Measurements from ENCODE around the gene GTF2A1.

The GTF2A1 gene

DNA sequence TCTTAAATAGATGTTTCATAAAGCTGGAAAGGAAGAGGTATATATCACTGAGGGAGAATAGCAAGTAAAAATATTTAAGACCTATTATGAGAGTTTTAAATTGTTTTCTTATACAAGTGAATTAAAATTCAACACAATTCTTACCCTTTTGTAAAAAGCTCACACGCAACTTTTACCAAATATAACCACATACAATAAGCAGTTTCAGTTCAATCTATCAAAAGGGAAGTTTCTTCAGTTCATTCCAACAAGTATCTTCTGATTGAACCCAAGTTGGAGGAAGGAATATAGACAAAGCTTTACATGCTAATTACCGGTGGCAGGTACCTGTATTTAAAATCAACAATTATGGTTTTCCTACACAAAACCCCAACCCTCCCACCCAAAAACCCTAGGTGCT is 41.1 kb downstream of the GTF2A1 start:
- in situ Hi-C loops (cut with HindIII; ENCODE audit: low sequenced_read_pairs), result no loop called here

DNA sequence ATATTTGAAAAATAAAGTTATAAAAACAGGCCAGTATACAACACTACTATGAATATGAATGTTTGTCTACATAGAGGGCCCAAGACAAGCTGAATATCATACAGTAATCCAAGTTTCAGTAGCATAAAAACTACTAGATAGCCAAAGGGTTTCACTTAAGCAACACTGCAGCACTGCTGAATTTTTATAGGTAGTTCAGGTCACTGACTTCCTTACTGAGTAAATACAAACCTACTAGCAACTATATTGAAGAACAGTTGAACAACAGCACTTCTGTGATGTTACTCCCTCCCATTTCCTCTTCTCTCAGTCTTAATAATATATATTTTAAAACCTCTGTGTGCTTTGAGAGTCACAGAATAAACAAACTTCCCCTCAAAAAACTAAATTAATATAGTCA is 42.7 kb downstream of the GTF2A1 start:
- in situ Hi-C loops (cut with HindIII; ENCODE audit: low sequenced_read_pairs), result no loop called here

DNA sequence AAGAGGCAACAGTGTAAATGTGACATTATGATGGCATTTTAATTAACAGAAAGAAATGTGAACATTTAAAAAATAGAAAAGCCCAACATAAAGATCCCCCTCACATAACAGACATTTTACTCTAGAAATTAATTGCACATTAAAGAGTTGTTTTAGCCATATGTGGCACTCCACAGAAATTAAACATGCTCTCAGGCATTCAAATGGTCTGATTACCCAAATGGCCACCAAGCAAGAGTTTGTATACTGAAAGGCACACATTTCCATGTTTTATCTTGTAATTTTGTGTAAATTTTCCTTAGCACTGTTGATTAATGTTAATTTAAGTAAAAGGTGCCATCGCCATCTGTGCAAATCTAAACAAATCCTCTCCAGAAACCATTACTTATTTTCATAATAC is 43.5 kb downstream of the GTF2A1 start:
- in situ Hi-C loops (cut with HindIII; ENCODE audit: low sequenced_read_pairs), result no loop called here

DNA sequence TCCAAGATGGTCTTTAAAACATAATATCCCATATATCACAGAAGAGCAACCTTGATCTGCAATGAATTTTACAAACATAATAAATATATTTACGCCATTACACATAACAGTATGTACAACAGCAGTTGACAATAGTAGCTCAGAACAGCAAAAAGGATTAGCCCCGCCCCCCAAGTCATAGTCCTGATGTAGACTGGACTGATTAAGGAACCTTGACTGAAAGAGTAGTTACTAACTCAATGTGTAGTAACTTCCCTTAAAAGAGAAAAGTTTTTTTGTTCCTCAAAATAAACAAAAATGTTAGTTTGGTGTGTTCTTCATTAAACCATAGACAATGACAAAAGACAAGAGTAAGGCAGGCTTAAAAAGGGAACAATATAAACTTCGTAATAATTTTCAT is 44.5 kb downstream of the GTF2A1 start:
- in situ Hi-C loops (cut with HindIII; ENCODE audit: low sequenced_read_pairs), result no loop called here

DNA sequence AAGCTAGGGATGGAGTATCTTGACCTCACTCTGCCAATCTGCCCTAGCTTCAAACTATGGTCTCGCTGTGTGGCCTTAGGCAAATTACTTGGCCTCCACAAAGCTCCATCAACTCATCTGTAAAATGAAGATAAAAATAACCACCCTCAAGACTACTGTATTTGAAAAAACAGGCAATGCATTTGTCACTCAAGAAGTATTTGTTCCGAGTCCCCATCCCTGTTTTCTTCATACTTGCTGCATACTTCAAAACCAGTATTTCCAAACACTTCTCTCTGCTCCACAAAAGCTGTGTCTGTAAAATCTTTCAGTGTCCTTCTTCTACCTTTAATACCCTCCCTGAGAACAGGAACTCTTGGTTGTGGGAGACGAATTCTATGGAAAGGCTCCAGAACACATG is 47.9 kb downstream of the GTF2A1 start:
- in situ Hi-C loops (cut with HindIII; ENCODE audit: low sequenced_read_pairs), result no loop called here

GRCh38 chr14:81172353-81172752 is 48.4 kb downstream of the GTF2A1 start:
- in situ Hi-C loops (cut with HindIII; ENCODE audit: low sequenced_read_pairs), result no loop called here

DNA sequence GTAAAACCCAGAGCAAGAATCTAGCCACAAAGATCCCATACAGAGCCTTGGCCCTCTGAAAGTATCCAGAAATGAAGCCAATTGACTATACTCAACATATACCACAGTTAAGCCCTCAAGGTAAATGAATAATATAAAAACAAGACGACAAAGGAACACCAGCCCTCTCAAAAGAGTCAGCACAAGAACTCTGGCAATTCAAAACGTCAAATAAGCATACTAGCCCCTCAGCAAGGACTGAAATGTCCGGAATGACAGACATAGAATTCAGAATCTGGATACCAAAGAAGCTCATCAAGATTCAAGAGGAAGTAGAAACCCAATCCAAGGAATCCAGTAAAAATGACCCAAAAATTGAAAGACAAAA is 49.9 kb downstream of the GTF2A1 start:
- in situ Hi-C loops (cut with HindIII; ENCODE audit: low sequenced_read_pairs), result no loop called here

DNA sequence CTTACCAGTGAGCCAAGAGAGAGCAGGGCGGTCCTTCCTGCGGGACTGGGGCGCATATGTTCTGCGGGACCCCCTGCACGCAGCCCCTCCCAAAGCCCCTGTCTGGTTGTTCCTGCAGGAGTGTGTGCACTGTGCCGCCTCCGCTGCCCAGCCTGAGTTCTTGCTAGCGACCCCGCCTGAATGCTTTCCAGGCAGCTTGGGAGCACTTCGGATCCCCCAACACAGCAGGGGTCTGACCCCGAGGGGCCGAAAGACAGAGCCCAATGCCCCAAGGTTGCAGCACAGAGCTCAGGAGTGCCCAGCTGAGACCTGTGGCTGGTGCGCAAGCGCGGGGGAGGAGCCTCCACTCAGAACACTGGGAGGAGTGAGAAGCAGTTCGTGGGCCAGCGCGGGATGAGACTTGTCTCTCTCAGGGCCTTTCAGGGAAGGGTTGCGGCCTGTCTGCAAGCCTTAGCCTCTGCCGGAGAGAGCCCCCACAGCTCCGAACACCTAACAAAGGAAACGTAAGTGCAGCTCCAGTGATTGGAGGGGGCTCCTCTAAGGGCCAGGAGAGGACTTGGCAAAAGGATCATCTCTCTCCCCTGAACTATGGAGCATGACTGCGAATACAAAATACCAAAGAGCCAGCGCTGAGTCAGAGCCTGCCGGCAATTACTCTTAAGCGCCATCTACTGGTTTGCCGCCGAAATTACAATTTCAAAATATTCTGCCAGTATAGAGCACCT is 50.5 kb downstream of the GTF2A1 start:
- in situ Hi-C loops (cut with HindIII; ENCODE audit: low sequenced_read_pairs), result no loop called here

DNA sequence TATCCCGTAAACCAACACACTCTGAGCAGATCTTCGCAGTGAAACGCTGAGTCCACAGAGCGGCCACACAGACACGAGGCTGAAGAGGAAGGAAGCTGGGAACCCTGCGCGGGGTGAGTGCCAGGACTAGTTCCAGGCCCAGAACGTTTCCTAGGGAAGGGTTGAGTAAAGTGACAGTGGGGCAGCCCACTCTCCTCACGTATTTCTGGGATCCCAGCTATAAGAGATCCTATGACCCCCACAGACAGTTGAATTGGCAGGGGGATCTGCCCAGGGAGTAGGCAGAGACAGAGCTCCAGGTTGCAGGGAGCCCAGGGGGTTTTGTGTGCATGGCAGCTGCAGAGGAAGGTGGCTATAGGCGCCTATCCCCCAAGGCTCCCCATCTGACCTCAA is 51.1 kb downstream of the GTF2A1 start:
- in situ Hi-C loops (cut with HindIII; ENCODE audit: low sequenced_read_pairs), result no loop called here

DNA sequence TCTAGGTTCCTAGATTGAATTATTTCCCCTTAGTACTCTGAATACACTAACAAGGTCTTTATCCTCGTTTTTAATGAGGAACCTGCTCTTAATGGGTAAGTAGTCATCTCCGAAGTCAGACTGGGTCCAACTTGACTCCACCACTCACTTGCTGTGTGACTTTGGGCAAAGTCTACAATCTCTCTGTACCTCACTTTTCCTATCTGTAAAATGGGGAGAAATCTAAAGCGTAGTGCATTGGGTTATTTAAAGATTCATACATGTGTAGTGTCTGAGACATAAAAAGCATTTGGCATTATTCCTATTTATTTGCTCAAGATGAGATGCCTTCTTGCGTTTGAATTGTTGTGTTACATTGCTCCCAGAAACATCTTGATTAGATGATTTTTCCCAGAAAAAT is 51.5 kb downstream of the GTF2A1 start:
- in situ Hi-C loops (cut with HindIII; ENCODE audit: low sequenced_read_pairs), result no loop called here

GRCh38 chr14:81166121-81166520 is 54.6 kb downstream of the GTF2A1 start:
- in situ Hi-C loops (cut with HindIII; ENCODE audit: low sequenced_read_pairs), result no loop called here

DNA sequence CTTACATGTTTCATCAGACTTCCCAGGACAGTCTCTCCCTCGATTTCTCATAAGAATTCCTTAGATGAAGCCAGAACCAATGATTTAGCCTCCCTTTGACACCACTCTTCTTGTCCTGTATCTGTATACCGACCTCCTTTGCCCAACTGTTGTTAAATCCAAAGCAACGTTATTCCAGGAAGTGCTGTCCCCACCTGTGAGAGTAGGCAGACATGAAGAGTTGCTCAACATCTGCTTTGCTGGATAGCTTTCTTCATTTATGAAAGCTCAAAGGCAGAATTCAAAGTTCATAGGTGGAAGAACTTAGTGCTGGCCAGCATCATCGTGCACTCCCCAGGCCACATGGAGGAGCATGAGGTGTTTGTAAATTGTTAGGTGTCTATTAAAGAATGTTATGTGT is 55.6 kb downstream of the GTF2A1 start:
- in situ Hi-C loops (cut with HindIII; ENCODE audit: low sequenced_read_pairs), result no loop called here

DNA sequence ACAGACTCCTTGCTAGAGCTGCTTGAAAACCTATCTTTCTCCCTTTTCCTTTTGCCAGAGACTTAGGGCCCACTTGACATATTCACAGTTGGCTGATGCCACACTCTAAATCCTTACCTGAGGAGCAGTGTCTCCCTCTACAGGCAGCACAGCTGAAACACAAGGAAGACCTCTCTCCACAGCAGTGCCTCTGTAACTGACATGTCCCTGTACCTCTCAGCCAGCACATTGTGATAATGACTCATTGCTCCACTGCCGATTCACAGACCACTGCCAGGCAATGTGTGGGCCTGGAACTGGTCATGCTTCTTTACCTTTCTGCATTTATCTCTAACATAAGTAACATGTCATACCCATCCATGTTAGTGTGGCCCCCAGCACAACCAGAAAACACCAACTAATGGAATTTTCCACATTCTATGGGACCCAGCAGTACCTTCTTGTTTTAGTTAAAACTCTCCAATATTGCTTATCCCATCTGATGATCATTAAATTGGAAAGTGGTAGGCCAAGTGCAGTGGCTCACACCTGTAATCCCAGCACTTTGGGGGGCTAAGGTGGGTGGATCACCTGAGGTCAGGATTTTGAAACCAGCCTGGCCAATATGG is 56.5 kb downstream of the GTF2A1 start:
- in situ Hi-C loops (cut with HindIII; ENCODE audit: low sequenced_read_pairs), result no loop called here

- in situ Hi-C loops (cut with HindIII; ENCODE audit: low sequenced_read_pairs), result no loop called here
Measured at GRCh38 chr14:81162941-81163340, 57.8 kb downstream of the GTF2A1 start.

DNA sequence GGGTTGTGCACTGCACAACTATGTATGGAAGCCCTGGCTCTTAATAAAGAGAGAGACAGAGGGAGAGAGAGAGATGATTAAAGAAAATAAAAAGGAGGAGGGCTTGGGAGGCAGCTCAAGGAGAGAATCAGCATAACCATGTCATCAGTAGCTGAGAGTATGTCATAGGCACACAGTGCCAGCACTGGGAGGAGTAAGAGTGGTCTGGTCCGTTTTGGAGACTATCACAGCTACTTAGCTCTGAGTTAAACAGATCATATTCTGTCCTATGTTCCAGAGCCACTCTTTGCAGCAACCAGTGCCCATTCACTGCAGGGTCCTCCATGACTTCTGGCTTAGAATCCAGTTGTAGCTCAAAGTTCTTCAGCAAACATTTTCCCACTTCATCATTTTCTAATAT is 59.0 kb downstream of the GTF2A1 start:
- in situ Hi-C loops (cut with HindIII; ENCODE audit: low sequenced_read_pairs), result no loop called here

DNA sequence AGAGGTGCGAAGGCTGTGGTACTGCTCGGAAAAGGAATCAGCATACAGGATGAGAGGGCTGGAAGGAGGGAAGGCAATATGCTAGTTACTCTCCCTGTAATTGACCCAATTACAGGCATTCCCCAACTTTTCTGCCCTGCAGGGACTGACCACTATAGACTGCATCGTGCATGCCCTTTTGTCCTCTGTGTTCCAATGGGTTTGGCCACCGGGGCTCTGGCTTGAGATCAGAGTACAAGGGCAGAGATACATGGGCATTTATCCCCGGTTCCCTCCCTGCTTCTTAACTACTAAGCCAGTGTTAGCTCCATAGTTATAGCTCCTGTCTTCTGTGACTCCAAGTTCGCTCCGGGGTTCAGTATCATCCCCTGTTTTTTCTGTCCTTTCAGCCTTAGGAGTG is 59.7 kb downstream of the GTF2A1 start:
- in situ Hi-C loops (cut with HindIII; ENCODE audit: low sequenced_read_pairs), result no loop called here

DNA sequence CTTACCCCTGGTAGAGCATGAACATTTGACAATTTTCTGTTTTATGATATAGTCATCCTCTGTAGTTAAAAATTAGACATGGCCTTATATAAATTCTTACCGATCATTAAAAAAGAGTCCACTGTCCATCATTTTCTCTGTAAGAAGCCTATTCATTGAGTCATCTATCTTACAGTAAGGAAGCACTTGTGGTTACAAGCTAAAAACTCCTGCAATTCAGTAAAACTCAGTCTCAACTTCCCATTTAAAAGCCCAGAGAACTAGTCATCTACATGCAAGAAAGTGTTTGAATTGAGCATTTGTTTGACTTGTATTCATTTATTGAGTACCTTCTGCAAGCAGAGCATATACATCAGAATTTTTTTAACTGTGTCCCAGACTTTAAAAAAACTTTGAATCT is 63.3 kb downstream of the GTF2A1 start:
- in situ Hi-C loops (cut with HindIII; ENCODE audit: low sequenced_read_pairs), result no loop called here

DNA sequence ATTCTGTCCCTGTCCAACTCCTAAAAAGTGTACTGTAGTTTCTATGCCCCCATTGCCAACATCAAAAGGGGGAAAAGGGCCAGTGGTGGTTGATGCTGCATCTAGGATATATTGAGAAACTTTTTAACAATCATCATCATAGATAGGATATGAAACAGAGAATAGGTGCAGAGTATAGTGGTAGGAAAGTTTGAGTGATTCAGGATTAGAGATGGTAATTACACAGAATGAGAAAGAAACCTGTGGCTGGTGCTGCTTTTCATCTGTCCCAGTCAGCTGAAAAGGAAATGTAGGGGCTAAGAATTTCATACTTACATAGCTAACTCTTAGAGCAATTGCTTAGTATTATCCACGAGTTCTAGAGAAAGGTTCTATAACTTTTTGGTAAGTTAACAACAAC is 67.6 kb downstream of the GTF2A1 start:
- in situ Hi-C loops (cut with HindIII; ENCODE audit: low sequenced_read_pairs), result no loop called here

GRCh38 chr14:81148635-81149034 is 72.1 kb downstream of the GTF2A1 start:
- in situ Hi-C loops (cut with HindIII; ENCODE audit: low sequenced_read_pairs), result no loop called here

DNA sequence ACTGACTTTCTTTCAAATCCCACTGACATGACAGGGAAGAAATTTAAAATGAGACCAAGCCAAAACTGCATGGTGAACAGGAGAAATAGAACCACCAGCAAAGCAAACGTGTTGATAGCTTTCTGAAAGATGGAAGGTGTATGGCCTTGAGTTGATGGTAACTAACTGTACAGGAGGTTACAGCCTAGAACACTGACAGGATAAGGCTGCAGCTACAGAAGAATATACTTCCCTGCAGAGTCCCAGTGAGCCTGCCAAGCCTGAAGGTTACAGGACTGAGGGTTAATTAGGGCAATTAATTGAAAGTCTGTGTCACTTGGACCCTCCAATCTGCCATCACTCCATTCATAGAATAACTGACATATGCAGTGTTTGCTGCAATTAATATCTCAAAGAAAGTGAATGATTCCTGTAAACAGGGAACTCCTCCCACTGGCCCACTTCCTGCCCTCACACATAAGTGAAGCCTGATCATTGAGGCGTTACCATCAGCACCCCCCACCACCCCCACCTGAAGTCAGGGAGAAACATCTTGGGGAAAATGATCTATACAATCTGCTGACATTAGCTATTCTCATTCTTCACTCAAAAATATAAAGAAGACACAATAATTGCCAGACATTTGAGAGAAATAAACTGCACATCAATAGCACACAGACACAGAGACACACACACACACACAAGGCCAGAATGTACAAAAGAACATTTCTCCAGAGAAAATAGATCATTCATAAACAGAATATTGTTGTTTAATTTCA is 73.4 kb downstream of the GTF2A1 start:
- in situ Hi-C loops (cut with HindIII; ENCODE audit: low sequenced_read_pairs), result no loop called here

DNA sequence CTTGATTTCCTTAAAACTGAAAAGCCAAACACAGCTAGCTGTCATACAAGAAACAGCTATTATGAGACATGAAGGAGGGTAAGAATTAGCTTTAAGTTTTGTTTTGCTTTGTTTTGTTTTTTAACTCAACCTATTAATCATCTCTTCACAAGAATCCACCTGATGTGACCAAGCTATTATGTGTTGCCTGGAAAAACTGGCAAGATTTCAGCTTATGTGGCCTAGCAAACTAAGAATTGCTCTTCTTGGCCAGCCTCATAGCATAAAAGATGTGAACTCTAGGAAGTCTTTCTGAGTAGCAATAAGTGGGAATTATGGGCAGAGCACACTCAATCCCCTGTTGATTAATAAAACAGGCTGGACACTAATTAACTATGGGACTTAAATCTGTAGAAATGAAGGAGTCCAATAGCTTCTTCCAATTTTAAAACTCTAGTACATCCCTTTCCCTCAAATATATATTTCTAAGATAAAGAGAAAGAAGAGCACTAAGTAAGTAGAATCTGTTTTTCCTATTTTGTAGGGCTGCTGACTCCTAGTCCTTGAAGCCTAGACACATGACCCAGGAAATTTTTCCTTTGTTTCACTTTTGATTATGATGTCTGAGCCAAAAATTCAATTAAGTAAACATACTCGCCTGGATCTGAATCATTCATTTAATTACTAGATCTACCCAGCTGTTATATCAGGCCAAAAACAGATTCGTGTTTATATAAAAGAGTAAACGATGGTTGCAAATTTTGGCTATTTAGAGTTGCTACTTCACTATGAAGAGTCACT is 75.7 kb downstream of the GTF2A1 start:
- in situ Hi-C loops (cut with HindIII; ENCODE audit: low sequenced_read_pairs), result no loop called here

DNA sequence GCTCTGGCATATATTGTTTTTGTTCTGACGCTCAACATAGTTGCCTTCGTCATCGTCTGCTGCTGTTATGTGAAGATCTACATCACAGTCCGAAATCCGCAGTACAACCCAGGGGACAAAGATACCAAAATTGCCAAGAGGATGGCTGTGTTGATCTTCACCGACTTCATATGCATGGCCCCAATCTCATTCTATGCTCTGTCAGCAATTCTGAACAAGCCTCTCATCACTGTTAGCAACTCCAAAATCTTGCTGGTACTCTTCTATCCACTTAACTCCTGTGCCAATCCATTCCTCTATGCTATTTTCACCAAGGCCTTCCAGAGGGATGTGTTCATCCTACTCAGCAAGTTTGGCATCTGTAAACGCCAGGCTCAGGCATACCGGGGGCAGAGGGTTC is 77.0 kb downstream of the GTF2A1 start:
- in situ Hi-C loops (cut with HindIII; ENCODE audit: low sequenced_read_pairs), result no loop called here

All from DLD1 (cell line).